Measurements from ENCODE around the gene RASSF3.

DNA sequence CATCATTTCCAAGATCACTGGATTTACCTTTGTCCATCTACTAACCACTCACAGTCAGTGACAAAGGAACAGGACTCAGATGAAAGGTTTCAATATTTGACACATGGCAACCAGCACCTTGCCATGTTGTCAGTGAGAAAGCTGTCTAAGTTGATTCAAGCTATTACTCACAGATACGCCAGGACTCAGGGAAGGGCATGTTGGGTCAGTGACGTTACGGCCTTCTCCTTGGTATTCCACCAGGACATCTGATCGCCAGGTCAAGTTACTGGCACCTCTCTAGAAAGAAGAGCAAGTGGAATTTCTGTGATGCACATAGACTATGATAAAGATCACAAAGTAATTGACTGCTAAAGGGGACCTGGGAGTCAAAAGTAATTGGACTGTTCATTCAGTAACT lies 112.5 kb downstream of the RASSF3 start:
- TF ChIP-seq, protein P1, sequence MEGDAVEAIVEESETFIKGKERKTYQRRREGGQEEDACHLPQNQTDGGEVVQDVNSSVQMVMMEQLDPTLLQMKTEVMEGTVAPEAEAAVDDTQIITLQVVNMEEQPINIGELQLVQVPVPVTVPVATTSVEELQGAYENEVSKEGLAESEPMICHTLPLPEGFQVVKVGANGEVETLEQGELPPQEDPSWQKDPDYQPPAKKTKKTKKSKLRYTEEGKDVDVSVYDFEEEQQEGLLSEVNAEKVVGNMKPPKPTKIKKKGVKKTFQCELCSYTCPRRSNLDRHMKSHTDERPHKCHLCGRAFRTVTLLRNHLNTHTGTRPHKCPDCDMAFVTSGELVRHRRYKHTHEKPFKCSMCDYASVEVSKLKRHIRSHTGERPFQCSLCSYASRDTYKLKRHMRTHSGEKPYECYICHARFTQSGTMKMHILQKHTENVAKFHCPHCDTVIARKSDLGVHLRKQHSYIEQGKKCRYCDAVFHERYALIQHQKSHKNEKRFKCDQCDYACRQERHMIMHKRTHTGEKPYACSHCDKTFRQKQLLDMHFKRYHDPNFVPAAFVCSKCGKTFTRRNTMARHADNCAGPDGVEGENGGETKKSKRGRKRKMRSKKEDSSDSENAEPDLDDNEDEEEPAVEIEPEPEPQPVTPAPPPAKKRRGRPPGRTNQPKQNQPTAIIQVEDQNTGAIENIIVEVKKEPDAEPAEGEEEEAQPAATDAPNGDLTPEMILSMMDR (conservative IDR thresholded peaks at IDR 0.05; ENCODE audit: low read length), result no peak
- no peak for TF ChIP-seq EZH2phosphoT487 (IDR thresholded peaks at IDR 0.05; ENCODE audit: borderline replicate concordance, low read depth, low read length)

All from OCI-LY7 (cell line).